NCI-H460 (cell line): ENCODE data around the gene ERFL. TPM values are rescaled to one million over a fixed set of nuclear protein-coding genes. Genes with fewer than 3 reads are reported as not detected.

Source experiments
- DNase-seq: peaks from one replicate; pipeline ENCODE4 v3.0.0-alpha.2; 2016; ENCODE audit warnings: low read depth; ENCODE audit errors: extremely low read depth
- polyA plus RNA-seq: library from polyadenylated mRNA; depleted of rRNA; stranded (reverse); fragments of >200 nt; gene quantifications from 2 replicates; pipeline ENCODE4 v1.2.3, GENCODE V29; 2014; cell fraction: nucleus; rRNA removed
- total RNA-seq: library from RNA; depleted of rRNA; stranded (reverse); fragments of >200 nt; shearing (Covaris generic); gene quantifications from 2 replicates; pipeline ENCODE4 v1.2.3, GENCODE V29; 2014; rRNA removed

The ERFL gene
- total RNA-seq = not detected in 2 replicates
- not detected in 2 replicates for polyA plus RNA-seq

- DNase-seq = no peak
These were observed at the start of gene ERFL for GRCh38 chr19:41928221-41928683. ERFL (minus strand) TSS chr19:41928449; CDS start chr19:41912919, 15,530 bp downstream.

- no peak for DNase-seq
These were observed 49.7 kb upstream of the ERFL start for GRCh38 chr19:41977916-41978315.

- no peak for DNase-seq
These were observed 46.4 kb upstream of the ERFL start for GRCh38 chr19:41974652-41975051.

- no peak for DNase-seq
These were observed 43.1 kb upstream of the ERFL start for GRCh38 chr19:41971363-41971762.

- DNase-seq = no peak
These were observed 41.7 kb upstream of the ERFL start for GRCh38 chr19:41969772-41970458.

GRCh38 chr19:41968751-41969595, 40.7 kb upstream of the ERFL start:
- DNase-seq = no peak

- DNase-seq = no peak
These were observed 39.0 kb upstream of the ERFL start for GRCh38 chr19:41967054-41967783.

- DNase-seq = no peak
These were observed 36.9 kb upstream of the ERFL start for GRCh38 chr19:41965106-41965505.

- no peak for DNase-seq
These were observed 32.7 kb upstream of the ERFL start for GRCh38 chr19:41960973-41961372.

GRCh38 chr19:41959056-41960053, 31.1 kb upstream of the ERFL start, which contains the start of gene RABAC1:
RABAC1 (minus strand) TSS chr19:41959321; CDS start chr19:41959292, 29 bp downstream.
- DNase-seq = peak; percentile 78

- peak; percentile 56 for DNase-seq
These were observed 30.3 kb upstream of the ERFL start for GRCh38 chr19:41958367-41959055.

- peak; percentile 79 for DNase-seq
These were observed 29.7 kb upstream of the ERFL start for GRCh38 chr19:41957838-41958366.

- DNase-seq = no peak
These were observed 29.1 kb upstream of the ERFL start for GRCh38 chr19:41957161-41957837.

- no peak for DNase-seq
These were observed 28.4 kb upstream of the ERFL start for GRCh38 chr19:41956621-41957020.

- no peak for DNase-seq
These were observed 27.3 kb upstream of the ERFL start for GRCh38 chr19:41955521-41955920.

- peak; percentile 58 for DNase-seq
These were observed 23.5 kb upstream of the ERFL start for GRCh38 chr19:41951686-41952172.

GRCh38 chr19:41947091-41947490, 18.8 kb upstream of the ERFL start:
- no peak for DNase-seq

GRCh38 chr19:41945135-41945766, 17.0 kb upstream of the ERFL start:
- no peak for DNase-seq
